GM18951 (cell line): ENCODE measurements around the gene PPP4R4.
"Not testable (repeated sequence)": the region's sequence is repeated elsewhere in the genome, so short reads cannot be mapped to it uniquely, and the experiment has no call there.

Source experiments
- POLR2A ChIP-seq: IDR thresholded peaks from 4 replicates; pipeline ENCODE4 v1.6.1; 2011; ENCODE audit warnings: mild to moderate bottlenecking; ENCODE audit not compliant: insufficient read length, insufficient read depth; ENCODE audit errors: extremely low read depth
- in situ Hi-C: fragments of 300-500 bp; cut with MboI; formaldehyde crosslinking; loops from one replicate; pipeline ENCODE4 v1.12.0; 2022; ENCODE audit warnings: low sequenced_read_pairs, mixed read lengths, inconsistent platforms; ENCODE audit not compliant: unreplicated experiment

Gene PPP4R4

GRCh38 chr14:94225460-94226378, 51.6 kb downstream of the PPP4R4 start:
- TF ChIP-seq POLR2A = no peak
- in situ Hi-C loops = no loop called here

- TF ChIP-seq POLR2A = no peak
- in situ Hi-C loops = no loop called here
These were observed 52.9 kb downstream of the PPP4R4 start for GRCh38 chr14:94227029-94227428.

- in situ Hi-C loops = no loop called here
- no peak for TF ChIP-seq POLR2A
These were observed 62.9 kb downstream of the PPP4R4 start for GRCh38 chr14:94237046-94237445.

GRCh38 chr14:94237983-94238382, 63.9 kb downstream of the PPP4R4 start:
- no peak for TF ChIP-seq POLR2A
- in situ Hi-C loops = no loop called here

GRCh38 chr14:94239406-94239805, 65.3 kb downstream of the PPP4R4 start:
- no peak for TF ChIP-seq POLR2A
- in situ Hi-C loops = no loop called here

- no peak for TF ChIP-seq POLR2A
- in situ Hi-C loops = no loop called here
These were observed 70.1 kb downstream of the PPP4R4 start for GRCh38 chr14:94244182-94244581.

GRCh38 chr14:94264195-94264594, 90.1 kb downstream of the PPP4R4 start:
- in situ Hi-C loops = not testable (repeated sequence)

GRCh38 chr14:94267352-94267751, 93.2 kb downstream of the PPP4R4 start:
- no peak for TF ChIP-seq POLR2A
- in situ Hi-C loops = no loop called here

GRCh38 chr14:94268582-94268981, 94.5 kb downstream of the PPP4R4 start:
- in situ Hi-C loops = not testable (repeated sequence)

GRCh38 chr14:94269156-94269555, 95.0 kb downstream of the PPP4R4 start:
- in situ Hi-C loops = no loop called here
- no peak for TF ChIP-seq POLR2A

GRCh38 chr14:94276898-94277561, 102.9 kb downstream of the PPP4R4 start:
- in situ Hi-C loops = not testable (repeated sequence)

GRCh38 chr14:94278731-94279130, 104.6 kb downstream of the PPP4R4 start:
- no peak for TF ChIP-seq POLR2A
- in situ Hi-C loops = no loop called here

GRCh38 chr14:94282991-94283723, 109.0 kb downstream of the PPP4R4 start:
- no peak for TF ChIP-seq POLR2A
- in situ Hi-C loops = no loop called here

- no peak for TF ChIP-seq POLR2A
- in situ Hi-C loops = no loop called here
These were observed 110.1 kb downstream of the PPP4R4 start for GRCh38 chr14:94284221-94284620.

GRCh38 chr14:94285158-94285557, 111.0 kb downstream of the PPP4R4 start:
- in situ Hi-C loops = no loop called here
- TF ChIP-seq POLR2A = no peak
